ENCODE measurements around the gene TSPAN9. TPM values are rescaled to one million over a fixed set of nuclear protein-coding genes. Genes with fewer than 3 reads are reported as not detected.
A peak's percentile ranks its signal among the peaks of the same experiment; 100 is the strongest.

The TSPAN9 gene
- total and polyA plus RNA-seq, 3 donors from 2014 or later: 14.2 to 23.5 (median 19.8) TPM

GRCh38 chr12:3200814-3201233 is 123.6 kb downstream of the TSPAN9 start:
- no peak for TF ChIP-seq POLR2A (IDR thresholded peaks at IDR 0.05)
- TF ChIP-seq CTCF (IDR thresholded peaks at IDR 0.05): no peak
- no peak for DNase-seq
- H3K9me3 ChIP-seq: no peaks in the 10 kb centered on the region
- peak overlapping the region; percentile 55 to 59 for H3K4me3 ChIP-seq
- H3K27me3 ChIP-seq: no peaks in the 10 kb centered on the region
- no peaks in the 10 kb centered on the region for H3K36me3 ChIP-seq (ENCODE audit: low read depth, missing control alignments)
- intact Hi-C loops (cut with DNase I; ENCODE audit: low total_unique reads): no loop called here
- no peak overlapping the region for H3K27ac ChIP-seq
- H3K4me1 ChIP-seq: peaks cover 19% of the 10 kb centered on the region
- WGBS, 2 donors: 0 to 7% methylated on average over 1 to 21 of the region's 41 CpGs

- Histone ChIP-seq H3K36me3 (ENCODE audit: low read depth, missing control alignments) (no peaks in the 10 kb centered on the region), H3K4me3 (peak overlapping the region in 1 of 2 donors; percentile 59), H3K27me3 (no peaks in the 10 kb centered on the region), H3K4me1 (peaks cover 19% of the 10 kb centered on the region), H3K9me3 (no peaks in the 10 kb centered on the region), H3K27ac (no peak overlapping the region)
- intact Hi-C loops (cut with DNase I; ENCODE audit: low total_unique reads): no loop called here
- 57 to 64% methylated on average over 9 to 10 of the region's 10 CpGs for WGBS, 2 donors
- no peak for DNase-seq
- TF ChIP-seq POLR2A (IDR thresholded peaks at IDR 0.05) (no peak), CTCF (IDR thresholded peaks at IDR 0.05) (no peak)
These were observed 124.3 kb downstream of the TSPAN9 start for GRCh38 chr12:3201339-3202051.

- DNase-seq: no peak
- Histone ChIP-seq H3K27me3 (no peaks in the 10 kb centered on the region), H3K36me3 (ENCODE audit: low read depth, missing control alignments) (no peaks in the 10 kb centered on the region), H3K9me3 (no peaks in the 10 kb centered on the region), H3K27ac (no peak overlapping the region), H3K4me1 (peaks cover 19% of the 10 kb centered on the region), H3K4me3 (no peak overlapping the region)
- 69 to 77% methylated on average over 11 of the region's 11 CpGs for WGBS, 2 donors
- intact Hi-C loops (cut with DNase I; ENCODE audit: low total_unique reads): no loop called here
- no peak for TF ChIP-seq POLR2A (IDR thresholded peaks at IDR 0.05)
- TF ChIP-seq CTCF (IDR thresholded peaks at IDR 0.05): no peak
These were observed 124.9 kb downstream of the TSPAN9 start for GRCh38 chr12:3202096-3202495.

GRCh38 chr12:3202734-3203446 is 125.7 kb downstream of the TSPAN9 start:
- H3K27ac ChIP-seq: no peak overlapping the region
- no peak overlapping the region for H3K4me3 ChIP-seq
- DNase-seq: peak; percentile 72
- 33 to 45% methylated on average over 8 of the region's 8 CpGs for WGBS, 2 donors
- intact Hi-C loops (cut with DNase I; ENCODE audit: low total_unique reads): no loop called here
- no peak for TF ChIP-seq POLR2A (IDR thresholded peaks at IDR 0.05)
- TF ChIP-seq CTCF (IDR thresholded peaks at IDR 0.05): peak; percentile 79 to 94 (median 83)
- no peaks in the 10 kb centered on the region for H3K36me3 ChIP-seq (ENCODE audit: low read depth, missing control alignments)
- peaks cover 19% of the 10 kb centered on the region for H3K4me1 ChIP-seq
- H3K9me3 ChIP-seq: no peaks in the 10 kb centered on the region
- no peaks in the 10 kb centered on the region for H3K27me3 ChIP-seq

Data from testis (tissue), 3 donors.